Dedifferentiated amniotic fluid mesenchymal stem cell (primary cell): Measurements from ENCODE around the gene AMACR.
"Not testable (repeated sequence)": the region's sequence is repeated elsewhere in the genome, so short reads cannot be mapped to it uniquely, and the experiment has no call there.

Experiments
- DNase-seq: peaks from one replicate; pipeline ENCODE4 v3.0.0-alpha.2; 2016; ENCODE audit errors: extremely low spot score

AMACR gene

GRCh38 chr5:33969572-33970452, 38.0 kb downstream of the AMACR start:
- peak; percentile 59 for DNase-seq

DNA sequence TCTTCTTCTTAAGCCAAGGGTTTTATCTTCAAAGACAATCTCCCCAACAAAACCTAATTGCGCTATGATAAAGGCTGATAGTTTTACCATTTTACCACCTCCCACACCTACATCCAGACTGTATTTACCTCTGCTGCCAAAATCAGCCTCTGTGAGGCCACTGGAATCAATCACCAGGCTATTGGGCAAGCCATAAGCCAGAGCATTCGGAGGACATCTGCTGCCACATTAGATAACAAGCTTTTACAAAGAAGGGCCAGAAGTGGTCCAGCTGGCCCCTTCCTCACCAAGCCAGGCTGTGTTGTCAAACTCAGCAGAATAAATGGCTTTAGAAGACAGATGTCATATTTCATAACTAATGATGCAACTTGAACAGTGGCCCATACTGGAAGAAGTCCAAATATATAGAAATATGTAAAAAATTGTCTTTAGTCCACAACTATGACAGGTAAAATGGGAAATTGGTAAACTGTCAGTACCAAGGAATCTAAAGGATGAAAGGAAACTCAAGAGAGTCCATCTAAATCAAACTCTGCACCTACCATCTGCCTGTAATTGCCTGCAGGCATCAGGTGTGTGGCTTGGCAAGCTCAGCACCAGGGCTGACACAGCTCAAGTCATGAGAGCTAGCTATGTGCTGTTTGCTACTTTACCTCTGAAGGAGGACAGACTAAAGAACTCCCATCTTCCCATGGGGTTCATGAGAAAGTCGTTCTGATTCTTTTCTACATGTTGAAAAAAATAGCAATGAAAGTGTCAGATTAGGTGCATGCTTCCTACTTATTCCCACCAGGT, 39.4 kb downstream of the AMACR start:
- no peak for DNase-seq

DNA sequence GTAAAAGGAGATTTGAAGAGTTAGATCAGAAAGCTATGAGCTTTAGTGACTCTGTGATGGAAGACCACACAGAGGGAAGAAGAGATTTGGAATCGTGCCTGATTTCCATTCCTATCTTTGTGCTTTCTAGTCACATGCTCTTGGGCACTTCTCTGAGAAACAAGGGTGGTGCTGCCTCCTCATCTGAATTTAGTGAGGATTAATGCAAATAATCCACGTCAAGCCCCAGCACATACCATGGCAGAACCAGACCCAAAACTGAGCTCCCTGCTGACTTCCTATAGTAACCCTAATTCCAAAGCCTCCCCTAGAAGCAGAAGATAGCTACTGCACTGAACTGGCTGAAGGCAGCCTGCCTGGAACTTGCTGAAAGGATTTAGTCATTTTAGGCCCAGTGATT, 41.0 kb downstream of the AMACR start:
- DNase-seq, result no peak

- DNase-seq, result no peak
Observed at GRCh38 chr5:33964132-33964700, 43.6 kb downstream of the AMACR start.

- DNase-seq, result no peak
Observed at GRCh38 chr5:33958176-33958575, 49.7 kb downstream of the AMACR start.

GRCh38 chr5:33957577-33958150, 50.2 kb downstream of the AMACR start:
- DNase-seq, result no peak

GRCh38 chr5:33952175-33952574, 55.7 kb downstream of the AMACR start:
- DNase-seq, result not testable (repeated sequence)

DNA sequence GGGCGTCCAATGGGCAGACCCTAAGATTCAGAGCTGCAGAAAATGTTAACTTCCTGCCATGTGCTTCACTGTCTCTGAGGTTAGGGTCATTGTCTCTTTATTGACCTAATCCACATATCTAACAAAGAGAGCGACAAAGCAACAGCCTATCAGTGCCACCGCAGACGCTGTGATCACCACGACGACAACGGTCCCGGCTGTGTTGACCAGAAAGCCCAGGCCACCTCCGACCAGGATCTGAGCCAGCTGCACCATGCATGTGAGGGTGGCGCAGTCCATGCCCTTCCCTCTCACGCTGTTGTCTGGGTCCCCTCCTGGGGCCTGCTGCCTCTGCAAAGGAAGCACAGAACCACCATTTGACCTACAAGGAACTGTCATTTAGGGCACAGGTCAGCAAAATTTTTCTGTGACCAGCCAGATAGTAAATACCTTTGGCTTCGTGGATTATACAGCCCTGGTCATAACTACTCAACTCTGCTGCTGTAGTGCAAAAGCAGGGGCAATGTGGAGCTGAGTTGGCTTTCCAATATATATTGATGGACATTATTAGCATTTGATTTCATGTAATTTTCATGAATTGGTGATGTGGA, 63.2 kb downstream of the AMACR start:
- no peak for DNase-seq

DNA sequence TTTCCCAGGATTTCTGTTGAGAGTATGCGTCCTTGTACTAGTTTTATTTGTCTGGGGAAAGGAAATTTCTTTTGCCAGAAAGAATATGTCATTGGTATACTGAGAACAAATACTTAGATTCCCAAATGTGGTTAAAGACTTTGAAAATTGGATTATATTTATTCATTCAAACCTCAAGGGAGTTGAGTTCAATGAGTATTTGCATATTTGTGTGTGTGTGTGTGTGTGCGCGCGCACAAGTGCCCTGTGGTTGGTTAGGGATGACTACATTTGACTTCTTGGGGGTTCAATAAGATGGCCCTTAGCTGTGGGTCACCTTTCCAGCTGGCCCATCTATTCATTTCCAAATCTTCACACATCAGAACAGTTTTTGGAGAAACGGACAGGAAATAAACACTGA, 66.8 kb downstream of the AMACR start:
- DNase-seq, result no peak

DNA sequence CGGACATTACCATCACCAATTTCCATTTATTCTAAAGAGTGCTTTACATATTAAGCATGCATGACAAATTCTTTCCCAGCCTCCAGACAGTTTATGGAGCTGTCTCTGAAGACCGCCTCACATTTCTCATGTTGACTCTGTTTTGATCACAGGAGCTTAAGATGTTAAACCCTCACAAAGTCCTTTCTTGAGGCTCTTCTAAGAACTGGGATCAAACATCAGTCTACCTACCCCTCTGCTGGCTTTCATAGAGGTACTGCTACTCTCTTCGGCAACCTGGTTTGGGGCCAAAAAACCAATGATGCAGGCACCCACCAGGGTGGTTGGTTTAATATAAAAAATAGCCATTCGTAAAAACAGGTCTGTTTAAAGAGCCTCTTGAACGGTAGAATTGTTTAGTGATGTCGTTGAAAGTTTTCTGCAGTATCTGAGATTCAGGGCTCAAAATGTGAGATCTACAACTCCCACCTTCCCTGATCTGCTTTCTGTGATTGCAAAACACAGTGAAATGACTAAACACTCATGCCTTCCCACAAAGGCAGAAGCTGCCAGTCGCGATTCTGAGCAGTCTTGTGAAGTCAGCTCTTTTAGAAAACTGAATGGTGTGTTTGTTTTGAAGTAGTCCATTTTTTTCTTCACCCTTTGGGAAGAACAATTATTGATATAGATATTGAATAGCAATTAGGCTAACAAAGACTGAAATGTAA, 68.1 kb downstream of the AMACR start:
- no peak for DNase-seq

DNA sequence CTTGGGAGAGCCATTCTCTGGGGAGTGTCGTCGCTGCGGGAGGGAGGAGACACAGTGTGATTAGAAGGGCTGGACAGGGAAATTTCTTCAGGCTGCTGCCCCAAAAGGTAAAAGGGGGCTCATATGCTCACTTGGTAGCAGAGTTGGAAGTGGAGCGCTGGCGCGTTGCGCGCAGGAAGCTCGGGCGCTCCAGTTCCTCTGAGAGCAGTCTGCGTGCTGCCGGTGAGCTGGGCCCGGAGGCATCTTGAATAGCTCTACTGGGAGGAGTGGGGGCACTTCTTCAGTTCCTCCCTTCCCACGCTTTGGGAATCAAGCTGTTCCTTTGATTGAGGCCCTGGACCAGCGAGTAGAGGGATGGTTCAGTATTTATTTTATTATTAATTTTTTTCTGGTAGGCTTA, 69.0 kb downstream of the AMACR start:
- no peak for DNase-seq

DNA sequence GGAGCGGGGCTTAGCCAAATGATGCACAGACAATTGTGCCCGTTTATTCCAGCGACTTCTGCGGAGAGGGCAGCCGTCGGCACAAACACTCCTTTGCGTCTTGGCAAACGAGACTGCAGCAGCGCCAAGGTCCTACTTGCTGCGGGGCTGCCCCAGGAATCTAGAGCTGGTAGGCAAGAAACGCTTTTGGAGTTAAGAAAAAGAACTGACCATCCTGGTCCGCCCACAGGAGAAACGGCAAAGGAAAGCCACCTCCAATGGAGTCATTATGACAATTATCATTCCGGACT, 69.4 kb downstream of the AMACR start:
- no peak for DNase-seq

GRCh38 chr5:33937707-33938506, 69.9 kb downstream of the AMACR start:
- no peak for DNase-seq

DNA sequence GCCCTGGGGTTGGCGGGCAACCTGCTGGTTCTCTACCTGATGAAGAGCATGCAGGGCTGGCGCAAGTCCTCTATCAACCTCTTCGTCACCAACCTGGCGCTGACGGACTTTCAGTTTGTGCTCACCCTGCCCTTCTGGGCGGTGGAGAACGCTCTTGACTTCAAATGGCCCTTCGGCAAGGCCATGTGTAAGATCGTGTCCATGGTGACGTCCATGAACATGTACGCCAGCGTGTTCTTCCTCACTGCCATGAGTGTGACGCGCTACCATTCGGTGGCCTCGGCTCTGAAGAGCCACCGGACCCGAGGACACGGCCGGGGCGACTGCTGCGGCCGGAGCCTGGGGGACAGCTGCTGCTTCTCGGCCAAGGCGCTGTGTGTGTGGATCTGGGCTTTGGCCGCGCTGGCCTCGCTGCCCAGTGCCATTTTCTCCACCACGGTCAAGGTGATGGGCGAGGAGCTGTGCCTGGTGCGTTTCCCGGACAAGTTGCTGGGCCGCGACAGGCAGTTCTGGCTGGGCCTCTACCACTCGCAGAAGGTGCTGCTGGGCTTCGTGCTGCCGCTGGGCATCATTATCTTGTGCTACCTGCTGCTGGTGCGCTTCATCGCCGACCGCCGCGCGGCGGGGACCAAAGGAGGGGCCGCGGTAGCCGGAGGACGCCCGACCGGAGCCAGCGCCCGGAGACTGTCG, 70.7 kb downstream of the AMACR start:
- no peak for DNase-seq

DNA sequence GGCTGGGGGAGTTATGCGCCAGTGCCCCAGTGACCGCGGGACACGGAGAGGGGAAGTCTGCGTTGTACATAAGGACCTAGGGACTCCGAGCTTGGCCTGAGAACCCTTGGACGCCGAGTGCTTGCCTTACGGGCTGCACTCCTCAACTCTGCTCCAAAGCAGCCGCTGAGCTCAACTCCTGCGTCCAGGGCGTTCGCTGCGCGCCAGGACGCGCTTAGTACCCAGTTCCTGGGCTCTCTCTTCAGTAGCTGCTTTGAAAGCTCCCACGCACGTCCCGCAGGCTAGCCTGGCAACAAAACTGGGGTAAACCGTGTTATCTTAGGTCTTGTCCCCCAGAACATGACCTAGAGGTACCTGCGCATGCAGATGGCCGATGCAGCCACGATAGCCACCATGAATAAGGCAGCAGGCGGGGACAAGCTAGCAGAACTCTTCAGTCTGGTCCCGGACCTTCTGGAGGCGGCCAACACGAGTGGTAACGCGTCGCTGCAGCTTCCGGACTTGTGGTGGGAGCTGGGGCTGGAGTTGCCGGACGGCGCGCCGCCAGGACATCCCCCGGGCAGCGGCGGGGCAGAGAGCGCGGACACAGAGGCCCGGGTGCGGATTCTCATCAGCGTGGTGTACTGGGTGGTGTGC, 71.4 kb downstream of the AMACR start, which contains the start of gene RXFP3:
Gene RXFP3 (plus strand): TSS at position 6 of the 636 bp plus-strand sequence. CDS start 355 bp downstream, at position 361.
- no peak for DNase-seq
